Measurements from ENCODE around the gene PACS1. TPM values are rescaled to one million over a fixed set of nuclear protein-coding genes. Genes with fewer than 3 reads are reported as not detected.

The PACS1 gene
- total RNA-seq, 1 donor from 2014 or later: 30.6 TPM

DNA sequence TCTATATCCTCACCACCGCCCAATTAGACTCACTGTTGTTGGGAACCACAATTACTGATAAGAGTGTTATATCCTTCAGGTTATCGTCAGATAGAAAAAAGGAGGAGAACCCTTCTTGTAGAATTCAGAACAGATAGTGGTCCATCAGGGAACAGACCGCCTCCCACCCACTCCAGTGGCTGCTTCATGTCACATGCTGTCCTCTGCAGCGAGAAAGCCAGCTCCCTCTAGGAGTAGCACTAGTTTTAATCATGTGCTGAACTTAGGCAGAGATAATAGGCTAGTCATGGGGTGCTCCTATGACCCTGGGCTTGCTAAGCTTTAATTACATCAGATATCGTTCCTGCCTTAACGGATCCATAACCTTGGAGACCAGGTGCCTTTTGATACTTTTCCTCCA lies 146.8 kb downstream of the PACS1 start:
- H3K4me3 Mint-ChIP-seq (ENCODE audit: unreplicated experiment): no peak overlapping the region
- H3K36me3 Mint-ChIP-seq (ENCODE audit: unreplicated experiment): peaks cover 16% of the 10 kb centered on the region
- TF ChIP-seq, protein P1, sequence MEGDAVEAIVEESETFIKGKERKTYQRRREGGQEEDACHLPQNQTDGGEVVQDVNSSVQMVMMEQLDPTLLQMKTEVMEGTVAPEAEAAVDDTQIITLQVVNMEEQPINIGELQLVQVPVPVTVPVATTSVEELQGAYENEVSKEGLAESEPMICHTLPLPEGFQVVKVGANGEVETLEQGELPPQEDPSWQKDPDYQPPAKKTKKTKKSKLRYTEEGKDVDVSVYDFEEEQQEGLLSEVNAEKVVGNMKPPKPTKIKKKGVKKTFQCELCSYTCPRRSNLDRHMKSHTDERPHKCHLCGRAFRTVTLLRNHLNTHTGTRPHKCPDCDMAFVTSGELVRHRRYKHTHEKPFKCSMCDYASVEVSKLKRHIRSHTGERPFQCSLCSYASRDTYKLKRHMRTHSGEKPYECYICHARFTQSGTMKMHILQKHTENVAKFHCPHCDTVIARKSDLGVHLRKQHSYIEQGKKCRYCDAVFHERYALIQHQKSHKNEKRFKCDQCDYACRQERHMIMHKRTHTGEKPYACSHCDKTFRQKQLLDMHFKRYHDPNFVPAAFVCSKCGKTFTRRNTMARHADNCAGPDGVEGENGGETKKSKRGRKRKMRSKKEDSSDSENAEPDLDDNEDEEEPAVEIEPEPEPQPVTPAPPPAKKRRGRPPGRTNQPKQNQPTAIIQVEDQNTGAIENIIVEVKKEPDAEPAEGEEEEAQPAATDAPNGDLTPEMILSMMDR (IDR thresholded peaks at IDR 0.05; ENCODE audit: partially characterized antibody, unreplicated experiment): no peak
- no peak overlapping the region for H3K27ac Mint-ChIP-seq (ENCODE audit: unreplicated experiment)
- peaks cover 7% of the 10 kb centered on the region for H3K4me1 Mint-ChIP-seq (ENCODE audit: low read depth, unreplicated experiment)
- H3K27me3 Mint-ChIP-seq (ENCODE audit: unreplicated experiment): peaks cover 4% of the 10 kb centered on the region
- H3K9me3 Mint-ChIP-seq (ENCODE audit: unreplicated experiment): peaks cover 5% of the 10 kb centered on the region
- DNase-seq: no peak

DNA sequence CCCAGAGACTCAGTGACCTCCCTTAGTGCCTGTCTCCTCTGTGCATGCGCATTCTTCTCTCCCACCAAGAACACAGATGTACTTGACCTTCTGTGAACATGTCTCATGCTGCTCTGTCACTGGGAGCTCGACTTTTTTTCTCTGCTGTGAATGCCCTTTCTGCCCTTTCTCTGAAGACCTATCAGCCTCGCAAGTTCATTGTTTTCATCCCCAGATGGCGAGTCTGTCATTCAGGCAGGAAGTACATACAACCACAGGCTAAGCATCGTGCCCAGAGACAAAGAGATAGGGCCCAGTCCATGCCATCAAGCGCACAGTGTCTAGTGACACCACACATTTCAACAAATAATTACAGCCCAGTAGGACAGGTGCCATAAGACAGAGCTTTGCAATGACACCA lies 148.0 kb downstream of the PACS1 start:
- no peak for DNase-seq
- TF ChIP-seq, protein P1 (IDR thresholded peaks at IDR 0.05; ENCODE audit: partially characterized antibody, unreplicated experiment): no peak
- H3K9me3 Mint-ChIP-seq (ENCODE audit: unreplicated experiment): peaks cover 5% of the 10 kb centered on the region
- H3K27ac Mint-ChIP-seq (ENCODE audit: unreplicated experiment): no peak overlapping the region
- peaks cover 6% of the 10 kb centered on the region for H3K27me3 Mint-ChIP-seq (ENCODE audit: unreplicated experiment)
- H3K36me3 Mint-ChIP-seq (ENCODE audit: unreplicated experiment): peaks cover 16% of the 10 kb centered on the region
- H3K4me3 Mint-ChIP-seq (ENCODE audit: unreplicated experiment): no peak overlapping the region
- H3K4me1 Mint-ChIP-seq (ENCODE audit: low read depth, unreplicated experiment): peaks cover 11% of the 10 kb centered on the region

DNA sequence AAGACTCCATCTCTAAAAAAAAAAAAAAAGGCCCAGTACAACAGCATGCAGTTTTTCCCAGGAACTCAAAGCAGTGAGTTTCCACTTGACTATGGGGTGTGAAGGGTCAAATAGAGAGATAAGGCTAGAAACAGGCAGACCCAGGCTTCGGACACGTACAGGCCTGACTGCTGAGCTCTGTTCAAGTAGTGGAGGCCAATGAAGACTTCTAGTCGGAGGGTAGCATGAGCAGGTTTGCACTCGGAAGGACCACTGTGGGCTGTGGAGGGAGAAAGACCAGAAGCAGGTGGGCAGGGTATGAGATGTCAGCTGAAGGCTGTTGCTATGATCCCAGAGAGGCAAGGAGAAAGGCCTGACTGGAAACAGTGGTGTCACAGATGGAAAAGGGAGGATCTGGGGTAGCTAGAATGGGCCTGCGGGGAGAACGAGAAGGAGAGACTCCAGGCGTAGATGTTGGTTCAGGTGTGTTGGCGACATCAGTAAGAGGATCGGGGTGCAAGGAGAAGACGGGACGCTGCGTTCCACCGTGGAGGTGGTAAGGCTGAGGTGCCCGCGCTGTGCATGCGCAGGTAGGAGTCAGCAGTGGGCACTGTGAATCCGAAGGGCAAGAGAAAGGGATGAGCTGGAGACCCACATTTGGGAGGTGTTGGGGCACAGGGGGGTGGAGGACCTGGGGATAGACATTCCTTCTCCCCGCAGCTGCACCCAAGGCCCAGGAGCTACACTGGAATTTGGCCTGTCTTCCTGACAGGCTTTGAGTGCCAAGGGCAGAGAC lies 149.0 kb downstream of the PACS1 start:
- TF ChIP-seq, protein P1 (IDR thresholded peaks at IDR 0.05; ENCODE audit: partially characterized antibody, unreplicated experiment): no peak
- no peak overlapping the region for H3K27ac Mint-ChIP-seq (ENCODE audit: unreplicated experiment)
- DNase-seq: no peak
- peaks cover 11% of the 10 kb centered on the region for H3K4me1 Mint-ChIP-seq (ENCODE audit: low read depth, unreplicated experiment)
- peaks cover 16% of the 10 kb centered on the region for H3K36me3 Mint-ChIP-seq (ENCODE audit: unreplicated experiment)
- H3K9me3 Mint-ChIP-seq (ENCODE audit: unreplicated experiment): peaks cover 5% of the 10 kb centered on the region
- H3K4me3 Mint-ChIP-seq (ENCODE audit: unreplicated experiment): peak overlapping the region; percentile 41
- H3K27me3 Mint-ChIP-seq (ENCODE audit: unreplicated experiment): peaks cover 6% of the 10 kb centered on the region

DNA sequence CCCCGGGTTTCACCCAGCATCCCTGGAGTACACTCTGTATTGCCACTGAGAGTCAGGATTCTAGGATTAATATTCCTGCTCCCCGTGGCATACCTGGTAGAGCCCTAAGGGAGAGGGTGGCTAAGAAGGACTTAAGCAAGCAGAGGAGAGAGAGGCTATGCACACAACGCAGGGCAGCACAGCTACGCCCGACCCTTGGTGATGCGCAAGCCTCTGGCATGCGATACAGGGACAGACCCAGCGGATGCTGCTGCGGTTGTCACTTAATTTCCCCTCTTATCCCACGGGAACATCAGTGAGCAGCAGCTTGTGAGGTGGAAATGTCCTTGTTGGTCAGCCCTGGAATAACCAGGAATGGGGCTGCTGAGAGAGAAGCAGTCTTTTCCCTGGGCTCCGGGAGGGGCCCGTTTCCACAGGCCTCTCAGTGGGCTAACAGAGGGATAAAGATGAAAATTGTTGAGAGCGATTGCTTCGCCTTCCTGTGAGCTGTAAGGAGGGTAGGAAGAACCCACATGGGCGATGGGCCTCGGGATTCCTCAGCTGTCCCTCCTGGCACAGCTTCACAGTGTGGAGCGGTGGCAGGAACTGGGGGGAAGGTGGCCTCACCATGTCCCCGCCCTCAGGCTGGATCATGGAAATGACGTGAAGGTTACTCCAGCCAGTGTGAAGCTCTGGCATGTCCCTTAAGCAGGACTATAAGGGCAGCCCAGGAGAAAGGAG lies 149.9 kb downstream of the PACS1 start:
- TF ChIP-seq, protein P1 (IDR thresholded peaks at IDR 0.05; ENCODE audit: partially characterized antibody, unreplicated experiment): no peak
- Mint-ChIP-seq H3K9me3 (ENCODE audit: unreplicated experiment) (peaks cover 3% of the 10 kb centered on the region), H3K27me3 (ENCODE audit: unreplicated experiment) (peaks cover 4% of the 10 kb centered on the region), H3K27ac (ENCODE audit: unreplicated experiment) (no peak overlapping the region), H3K4me3 (ENCODE audit: unreplicated experiment) (no peak overlapping the region), H3K4me1 (ENCODE audit: low read depth, unreplicated experiment) (peaks cover 14% of the 10 kb centered on the region), H3K36me3 (ENCODE audit: unreplicated experiment) (peaks cover 16% of the 10 kb centered on the region)
- DNase-seq: no peak

DNA sequence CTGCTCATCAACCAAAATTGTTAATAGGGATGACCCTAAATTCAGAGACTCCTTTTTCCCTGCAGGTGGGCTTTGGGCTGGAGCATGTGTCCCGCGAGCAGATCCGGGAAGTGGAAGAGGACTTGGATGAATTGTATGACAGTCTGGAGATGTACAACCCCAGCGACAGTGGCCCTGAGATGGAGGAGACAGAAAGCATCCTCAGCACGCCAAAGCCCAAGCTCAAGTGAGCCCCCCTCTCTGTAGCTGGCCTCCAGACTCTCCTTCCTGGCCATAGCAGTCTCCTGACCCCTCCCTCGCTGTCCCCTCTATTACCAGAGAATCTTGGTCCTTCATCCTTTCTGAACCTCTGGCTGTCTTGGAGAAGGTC lies 150.5 kb downstream of the PACS1 start:
- no peak for DNase-seq
- no peak overlapping the region for H3K4me3 Mint-ChIP-seq (ENCODE audit: unreplicated experiment)
- peaks cover 3% of the 10 kb centered on the region for H3K9me3 Mint-ChIP-seq (ENCODE audit: unreplicated experiment)
- peaks cover 16% of the 10 kb centered on the region for H3K36me3 Mint-ChIP-seq (ENCODE audit: unreplicated experiment)
- no peak overlapping the region for H3K27ac Mint-ChIP-seq (ENCODE audit: unreplicated experiment)
- peaks cover 17% of the 10 kb centered on the region for H3K4me1 Mint-ChIP-seq (ENCODE audit: low read depth, unreplicated experiment)
- H3K27me3 Mint-ChIP-seq (ENCODE audit: unreplicated experiment): peaks cover 6% of the 10 kb centered on the region
- TF ChIP-seq, protein P1 (IDR thresholded peaks at IDR 0.05; ENCODE audit: partially characterized antibody, unreplicated experiment): no peak

Data from glutamatergic neuron (in vitro differentiated cells).